GM23338 (cell line): ENCODE results near the gene CYSRT1. TPM values are rescaled to one million over a fixed set of nuclear protein-coding genes. Genes with fewer than 3 reads are reported as not detected.

Experiments used
- ATAC-seq: fragments of 200-7000 bp; cut with Tn5 transposase; 3 replicates; pipeline ENCODE4 v1.9.1; 2020
- DNase-seq: peaks from one replicate; pipeline ENCODE4 v3.0.0-alpha.2; 2015; ENCODE audit warnings: low spot score
- H2AFZ ChIP-seq: fragments of 200-600 bp; sonication (generic); 2 replicates; pipeline ENCODE4 v1.8.0; 2016; ENCODE audit warnings: antibody characterized with exemption, mild to moderate bottlenecking, moderate library complexity
- H3F3A ChIP-seq: fragments of 200-600 bp; sonication (generic); replicated peaks from 2 replicates; pipeline ENCODE4 v1.8.0; 2017; ENCODE audit warnings: antibody characterized with exemption, mixed run types, low read depth
- H3K27ac ChIP-seq: fragments of 200-600 bp; sonication (generic); 2 replicates; pipeline ENCODE4 v1.6.1; 2016; ENCODE audit warnings: low read depth
- H3K27me3 ChIP-seq: fragments of 200-600 bp; sonication (generic); 2 replicates; pipeline ENCODE4 v1.8.0; 2016; ENCODE audit warnings: mild to moderate bottlenecking, mixed run types, moderate library complexity; ENCODE audit not compliant: insufficient read depth
- H3K36me3 ChIP-seq: fragments of 200-600 bp; sonication (generic); 2 replicates; pipeline ENCODE4 v1.8.0; 2016; ENCODE audit warnings: mild to moderate bottlenecking; ENCODE audit not compliant: insufficient read depth
- H3K4me1 ChIP-seq: fragments of 200-600 bp; sonication (generic); 2 replicates; pipeline ENCODE4 v1.8.0; 2016; ENCODE audit warnings: mild to moderate bottlenecking, moderate library complexity; ENCODE audit not compliant: insufficient read depth
- H3K4me2 ChIP-seq: fragments of 200-600 bp; sonication (generic); 2 replicates; pipeline ENCODE4 v1.7.1; 2017; ENCODE audit warnings: mixed run types
- H3K4me3 ChIP-seq: fragments of 200-600 bp; sonication (generic); 2 replicates; pipeline ENCODE4 v1.6.1; 2016; ENCODE audit warnings: mixed run types
- H3K79me2 ChIP-seq: fragments of 200-600 bp; sonication (generic); replicated peaks from 2 replicates; pipeline ENCODE4 v1.8.0; 2017; ENCODE audit warnings: mild to moderate bottlenecking; ENCODE audit not compliant: insufficient read depth
- H3K9me2 ChIP-seq: fragments of 200-600 bp; sonication (generic); 2 replicates; pipeline ENCODE4 v1.8.0; 2017; ENCODE audit not compliant: insufficient read depth
- H4K20me1 ChIP-seq: fragments of 200-600 bp; sonication (generic); replicated peaks from 2 replicates; pipeline ENCODE4 v1.8.0; 2017; ENCODE audit warnings: mild to moderate bottlenecking; ENCODE audit not compliant: insufficient read depth
- H3K27ac Mint-ChIP-seq: 2 replicates; pipeline ENCODE4 v1.8.0; 2020; ENCODE audit warnings: inconsistent platforms, mild to moderate bottlenecking, moderate library complexity, mixed read lengths
- H3K27me3 Mint-ChIP-seq: 3 replicates; pipeline ENCODE4 v1.8.0; 2022; ENCODE audit warnings: low read depth, mild to moderate bottlenecking, moderate library complexity, mixed read lengths, inconsistent platforms; ENCODE audit not compliant: insufficient read depth, poor library complexity
- H3K36me3 Mint-ChIP-seq: 3 replicates; pipeline ENCODE4 v1.8.0; 2021; ENCODE audit warnings: low read depth, mild to moderate bottlenecking, inconsistent platforms, moderate library complexity, mixed read lengths
- H3K4me1 Mint-ChIP-seq: 3 replicates; pipeline ENCODE4 v1.8.0; 2020; ENCODE audit warnings: mild to moderate bottlenecking, inconsistent platforms, mixed read lengths
- H3K4me3 Mint-ChIP-seq: 3 replicates; pipeline ENCODE4 v1.8.0; 2021; ENCODE audit warnings: moderate library complexity, mild to moderate bottlenecking, inconsistent platforms, mixed read lengths
- H3K9me3 Mint-ChIP-seq: 3 replicates; pipeline ENCODE4 v1.8.0; 2020; ENCODE audit warnings: moderate library complexity, mild to moderate bottlenecking, inconsistent platforms, mixed read lengths
- CTCF ChIP-seq, 2 experiments: fragments of 200-600 bp in 1 of 2; sonication (generic) in 1 of 2; conservative IDR thresholded peaks; 2 replicates each; pipeline versions ENCODE4 v1.5.1 to v1.6.1; 2016 to 2017; ENCODE audit warnings: antibody characterized with exemption in 2 of 2, low read depth in 2 of 2, mild to moderate bottlenecking in 2 of 2, moderate library complexity in 1 of 2
- ETS1 ChIP-seq: IDR thresholded peaks from 2 replicates; pipeline ENCODE4 v1.6.1; 2016; ENCODE audit warnings: antibody characterized with exemption
- EZH2 ChIP-seq: fragments of 200-600 bp; sonication (generic); IDR thresholded peaks from one replicate; pipeline ENCODE4 v1.8.0; 2017; ENCODE audit warnings: antibody characterized with exemption, mild to moderate bottlenecking, low read depth; ENCODE audit not compliant: unreplicated experiment
- NANOG ChIP-seq: IDR thresholded peaks from 2 replicates; pipeline ENCODE4 v1.6.1; 2016; ENCODE audit warnings: antibody characterized with exemption, borderline replicate concordance
- POLR2AphosphoS5 ChIP-seq: IDR thresholded peaks from 2 replicates; pipeline ENCODE4 v1.6.1; 2016; ENCODE audit warnings: antibody characterized with exemption, low read depth
- REST ChIP-seq: IDR thresholded peaks from one replicate; pipeline ENCODE4 v1.6.1; 2018; ENCODE audit warnings: antibody characterized with exemption; ENCODE audit not compliant: unreplicated experiment
- STAT1 ChIP-seq: IDR thresholded peaks from one replicate; pipeline ENCODE4 v1.6.1; 2016; ENCODE audit warnings: antibody characterized with exemption; ENCODE audit not compliant: unreplicated experiment
- ZNF114 ChIP-seq: fragments of 250-450 bp; sonication (Bioruptor Pico); IDR thresholded peaks from 2 replicates; pipeline ENCODE4 v1.5.0; 2020; ENCODE audit warnings: mild to moderate bottlenecking, moderate library complexity
- ZNF331 ChIP-seq: fragments of 250-450 bp; sonication (Bioruptor Pico); IDR thresholded peaks from 2 replicates; pipeline ENCODE4 v1.5.0; 2020; ENCODE audit warnings: low read depth, mild to moderate bottlenecking, moderate library complexity
- ZNF462 ChIP-seq: fragments of 250-450 bp; sonication (Bioruptor Pico); IDR thresholded peaks from 2 replicates; pipeline ENCODE4 v1.5.0; 2020; ENCODE audit warnings: mild to moderate bottlenecking, moderate library complexity
- polyA plus RNA-seq: library from polyadenylated mRNA; unstranded; fragments of >200 nt; fragmentation: Nextera tagmentation; extraction: Ambion mirVana; gene quantifications from 2 replicates; pipeline ENCODE4 v1.2.1, GENCODE V29; 2016
- total RNA-seq: library from RNA; depleted of rRNA; stranded (reverse); fragments of >200 nt; shearing (Covaris generic); gene quantifications from 2 replicates; pipeline ENCODE4 v1.2.3, GENCODE V29; 2014

The CYSRT1 gene
- total and polyA plus RNA-seq, 2 experiments from 2014 or later, result 2.0 to 3.2 TPM

- no peak overlapping the region for H3K4me2 ChIP-seq
- H3F3A ChIP-seq, result 0 out of 2 replicates have a peak, but pooled peaks cover 4% of the 10 kb centered on the region
- H3K4me3 Mint-ChIP-seq, result no peak overlapping the region; the same call in 2 of the 3 replicates
- peaks cover 21% of the 10 kb centered on the region for H3K36me3 Mint-ChIP-seq
- TF ChIP-seq ZNF462 (CRISPR knock-in tag) (no peak), NANOG (no peak), CTCF (conservative IDR thresholded peaks at IDR 0.05; ENCODE audit: low read depth in 2 of 2) (no peak), ETS1 (no peak), ZNF114 (no peak), POLR2AphosphoS5 (no peak), STAT1 (no peak), EZH2 (no peak), ZNF331 (CRISPR knock-in tag) (no peak), REST (no peak)
- ATAC-seq (no peak), DNase-seq (no peak)
- no peaks in the 10 kb centered on the region for H3K9me3 Mint-ChIP-seq
- H2AFZ ChIP-seq, result no peak overlapping the region
- peaks cover 11% of the 10 kb centered on the region for H3K27me3 Mint-ChIP-seq
- H3K79me2 ChIP-seq, result peaks cover 19% of the 10 kb centered on the region
- H3K4me1 Mint-ChIP-seq, result peaks cover 5% of the 10 kb centered on the region
- no peak overlapping the region for H3K27ac Mint-ChIP-seq
- H3K27ac ChIP-seq, result no peak overlapping the region
- H3K9me2 ChIP-seq, result no peaks in the 10 kb centered on the region
- H3K4me1 ChIP-seq, result peaks cover 8% of the 10 kb centered on the region; the same call in 1 of the 2 replicates
- H3K4me3 ChIP-seq, result no peak overlapping the region
- H3K36me3 ChIP-seq, result no peaks in the 10 kb centered on the region
- H4K20me1 ChIP-seq, result 0 out of 2 replicates have a peak, but pooled peaks cover 5% of the 10 kb centered on the region
- H3K27me3 ChIP-seq, result no peaks in the 10 kb centered on the region
These were observed 40.9 kb upstream of the CYSRT1 start for GRCh38 chr9:137183980-137184595.
